NCI-H2107 treated with DMSO at 0.1 percent for 48 hours (cell line): ENCODE results near the gene LGI2.

Source experiments
- DNase-seq: peaks from one replicate; lab custom pipeline; 2025; ENCODE audit not compliant: unreplicated experiment; lab: John Stamatoyannopoulos, UW

LGI2 gene

DNA sequence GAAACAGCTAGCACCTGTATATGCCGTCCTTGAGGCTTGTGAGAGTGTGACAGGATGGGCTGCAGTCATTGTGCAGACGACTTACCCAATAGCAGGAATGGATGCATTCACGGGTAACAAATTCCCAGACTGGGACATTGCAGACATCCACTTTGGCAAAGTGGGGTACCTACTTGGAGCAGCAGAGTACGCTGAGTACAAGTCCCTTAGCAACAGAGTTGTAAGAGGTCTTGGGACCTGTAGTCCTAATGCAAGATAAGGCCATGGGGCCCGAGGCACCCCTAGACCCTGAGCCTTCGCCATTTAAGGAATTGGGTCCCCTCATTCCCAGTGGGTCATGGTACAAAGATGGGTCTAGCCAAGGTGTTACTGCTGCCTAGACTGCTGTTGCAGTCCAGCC lies 62.5 kb downstream of the LGI2 start:
- DNase-seq, result no peak

DNA sequence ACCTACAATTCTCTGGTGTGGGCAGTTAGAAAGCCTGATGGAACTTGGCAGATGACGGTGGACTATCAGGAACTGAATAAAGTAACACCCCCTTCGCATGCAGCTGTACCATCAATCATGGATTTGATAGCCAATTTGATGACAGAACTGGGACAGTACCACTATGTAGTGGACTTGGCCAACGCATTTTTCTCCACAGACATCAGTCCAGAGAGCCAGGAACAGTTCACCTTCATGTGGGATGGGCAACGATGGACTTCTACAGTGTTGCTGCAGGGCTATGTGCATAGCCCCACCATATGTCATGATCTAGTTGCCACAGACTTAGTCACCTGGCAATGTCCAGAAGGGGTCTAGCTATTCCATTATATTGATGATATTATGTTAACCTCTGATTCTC lies 63.4 kb downstream of the LGI2 start:
- DNase-seq, result no peak

DNA sequence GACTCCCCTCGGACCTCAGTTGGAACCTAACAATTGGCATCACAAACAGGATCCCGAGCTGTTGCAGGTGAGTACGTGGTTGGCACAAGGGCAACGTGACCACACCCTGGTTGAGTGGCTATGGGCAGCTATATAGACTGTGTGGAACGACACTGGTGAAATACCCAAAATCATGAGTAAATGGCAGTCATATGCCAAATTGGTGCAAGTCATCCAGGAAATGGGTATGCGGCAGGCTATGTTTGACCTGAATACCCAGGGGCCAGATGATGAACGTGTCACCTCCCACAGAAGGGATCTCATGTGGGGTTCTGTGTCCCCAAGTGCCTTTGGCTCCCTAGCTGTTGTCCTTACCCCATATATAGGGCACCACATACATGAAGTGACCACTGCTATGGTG lies 64.7 kb downstream of the LGI2 start:
- no peak for DNase-seq

DNA sequence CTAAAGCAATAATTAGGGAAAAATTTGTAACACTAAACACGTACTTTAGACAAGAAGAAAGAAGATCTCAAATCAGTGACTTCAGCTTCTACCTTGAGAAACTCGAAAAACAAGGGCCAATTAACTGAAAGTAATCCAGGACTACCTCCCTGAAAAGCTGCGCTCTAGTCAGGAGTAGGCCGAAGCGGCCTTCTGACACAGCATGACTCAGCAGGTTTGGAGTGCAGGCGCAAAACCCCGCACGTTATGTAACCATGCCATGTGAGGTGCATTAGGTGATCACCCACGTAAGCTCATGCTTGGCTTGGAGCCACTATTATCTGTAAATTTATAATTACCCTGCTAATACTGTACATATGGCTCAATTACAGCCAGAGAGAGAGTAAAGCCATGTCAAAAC lies 65.1 kb downstream of the LGI2 start:
- DNase-seq, result no peak

DNA sequence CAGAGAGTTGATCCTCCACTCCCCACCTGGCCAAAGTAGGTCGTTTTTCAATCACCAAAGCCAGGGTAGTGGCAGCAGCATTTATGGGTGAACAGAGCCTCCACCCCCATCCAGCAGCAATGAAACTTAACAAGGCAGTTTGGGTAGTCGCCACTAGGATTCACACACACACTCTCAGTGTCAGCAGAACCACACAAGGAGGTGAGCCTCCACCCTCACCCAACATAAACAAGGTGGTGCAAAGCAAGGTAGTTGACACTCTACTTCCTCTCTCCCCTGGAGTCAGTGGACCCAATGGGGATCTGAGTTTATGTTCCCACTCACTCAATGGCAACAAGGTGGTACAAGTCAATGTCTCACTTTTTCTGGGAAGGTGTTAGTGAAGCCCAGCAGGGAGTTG lies 67.5 kb downstream of the LGI2 start:
- no peak for DNase-seq

DNA sequence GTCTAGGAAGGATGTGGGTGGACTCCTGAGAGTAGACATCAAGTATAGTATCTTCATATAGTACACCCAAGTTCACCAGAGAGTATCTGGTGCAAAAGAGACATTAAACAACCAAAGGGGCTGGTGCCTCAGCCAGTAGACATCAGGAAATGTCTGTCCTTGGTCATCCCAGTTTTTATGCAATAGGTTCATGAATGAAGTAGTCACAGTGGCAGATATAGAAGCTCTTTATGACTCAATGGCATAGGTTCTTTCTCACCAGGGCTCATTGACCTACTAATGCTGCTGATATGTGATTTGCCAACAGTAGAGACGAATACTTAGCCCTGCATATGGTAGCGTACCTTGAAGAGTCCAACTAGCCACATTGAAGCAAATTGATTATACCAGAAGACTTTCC lies 72.9 kb downstream of the LGI2 start:
- DNase-seq, result no peak

DNA sequence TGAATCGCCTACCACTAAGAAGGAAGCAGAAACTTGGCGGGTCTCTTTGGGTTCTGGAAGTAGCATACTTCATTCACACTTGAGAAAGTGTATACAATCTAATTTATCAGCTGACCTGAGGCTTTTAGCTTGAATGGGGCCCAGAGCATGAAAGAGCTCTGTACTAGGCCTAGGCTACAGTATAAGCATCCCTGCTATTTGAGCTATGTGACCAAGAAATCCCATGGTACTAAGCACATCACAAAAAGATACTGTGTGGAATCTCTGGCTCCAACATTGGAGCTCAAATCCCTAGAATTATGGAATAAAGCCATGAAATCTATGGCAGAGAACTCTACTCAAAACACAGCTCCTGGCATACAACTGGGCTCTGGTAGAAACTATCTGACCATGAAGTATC lies 74.0 kb downstream of the LGI2 start:
- no peak for DNase-seq

DNA sequence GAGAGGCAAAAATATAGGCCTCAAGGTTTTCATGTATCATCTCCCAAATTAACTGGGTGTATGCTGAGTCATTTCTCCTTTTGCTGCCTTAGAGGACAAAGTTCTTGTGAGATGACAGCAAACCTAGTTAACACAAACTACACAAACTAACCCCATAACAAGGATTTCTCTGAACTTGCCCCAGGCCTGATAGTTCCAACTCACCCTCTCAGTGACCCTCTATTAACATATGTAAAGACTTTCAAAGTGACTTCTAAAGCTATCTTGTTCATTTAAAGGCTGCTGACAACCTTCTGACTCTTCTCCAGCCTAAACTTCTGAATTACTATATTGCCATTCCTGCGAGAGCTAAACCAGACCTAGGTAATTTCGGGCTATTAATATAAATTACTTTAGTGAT lies 74.7 kb downstream of the LGI2 start:
- no peak for DNase-seq

DNA sequence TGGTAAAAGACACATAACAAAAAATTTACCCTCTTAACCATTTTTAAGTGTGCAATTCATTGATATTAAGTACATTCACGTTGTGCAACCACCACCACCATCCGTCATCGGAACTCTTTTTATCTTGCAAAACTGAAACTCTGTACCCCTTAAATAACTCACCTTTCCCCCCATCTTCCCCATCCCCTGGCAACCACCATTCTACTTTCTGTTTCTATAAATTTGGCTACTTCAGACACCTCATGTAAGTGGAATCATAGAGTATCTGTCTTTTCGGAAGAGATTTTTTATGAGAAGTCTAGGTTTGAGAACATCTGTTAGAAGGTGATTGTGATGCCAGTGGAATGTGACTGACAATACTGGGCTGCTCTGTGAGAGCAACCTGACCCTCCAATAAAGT lies 78.1 kb downstream of the LGI2 start:
- DNase-seq, result no peak

DNA sequence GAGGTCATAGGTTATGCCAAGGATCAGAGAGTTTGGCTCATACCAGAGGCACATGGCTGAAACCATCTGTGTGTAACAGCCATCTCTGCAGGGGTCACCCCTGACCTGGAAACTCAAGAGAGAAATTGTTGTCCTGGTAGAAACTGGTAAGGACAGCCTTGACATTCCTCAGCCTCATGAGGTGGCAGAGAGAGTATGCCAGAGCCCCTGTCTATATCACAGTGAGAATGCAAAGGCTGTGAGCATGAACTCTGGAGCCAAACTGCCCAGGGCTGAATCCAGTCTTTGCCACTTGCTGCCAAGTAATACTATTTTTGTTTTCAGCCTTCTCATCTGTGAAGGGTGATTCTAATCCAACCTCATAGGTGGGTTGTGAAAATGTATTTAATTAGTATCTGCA lies 80.8 kb downstream of the LGI2 start:
- DNase-seq, result no peak
